Measurements from ENCODE around the gene PCLAF. TPM values are rescaled to one million over a fixed set of nuclear protein-coding genes. Genes with fewer than 3 reads are reported as not detected.
"Not testable (repeated sequence)": the region's sequence is repeated elsewhere in the genome, so short reads cannot be mapped to it uniquely, and the experiment has no call there.

The PCLAF gene
- total RNA-seq, 1 donor from 2014 or later: 65.5 TPM

DNA sequence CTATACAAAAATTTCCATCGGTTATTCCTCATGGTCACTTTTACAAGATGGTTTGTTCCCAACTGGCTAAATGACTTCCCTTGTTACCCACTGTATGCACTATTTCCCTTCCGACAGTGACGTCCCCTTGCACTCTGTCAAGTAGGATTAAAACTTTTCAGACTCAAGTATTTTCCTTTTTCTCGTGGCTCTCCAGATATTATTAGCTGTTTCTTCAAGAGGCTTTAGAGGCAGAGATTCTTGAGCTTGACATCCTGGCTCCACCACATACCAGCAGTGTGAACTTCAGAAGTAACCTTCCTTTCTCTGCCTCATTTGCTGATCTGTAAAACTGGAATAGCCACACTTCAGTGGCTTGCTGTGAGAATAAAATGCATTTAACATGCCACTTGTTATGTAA is 39.3 kb downstream of the PCLAF start:
- TF ChIP-seq, protein P1, sequence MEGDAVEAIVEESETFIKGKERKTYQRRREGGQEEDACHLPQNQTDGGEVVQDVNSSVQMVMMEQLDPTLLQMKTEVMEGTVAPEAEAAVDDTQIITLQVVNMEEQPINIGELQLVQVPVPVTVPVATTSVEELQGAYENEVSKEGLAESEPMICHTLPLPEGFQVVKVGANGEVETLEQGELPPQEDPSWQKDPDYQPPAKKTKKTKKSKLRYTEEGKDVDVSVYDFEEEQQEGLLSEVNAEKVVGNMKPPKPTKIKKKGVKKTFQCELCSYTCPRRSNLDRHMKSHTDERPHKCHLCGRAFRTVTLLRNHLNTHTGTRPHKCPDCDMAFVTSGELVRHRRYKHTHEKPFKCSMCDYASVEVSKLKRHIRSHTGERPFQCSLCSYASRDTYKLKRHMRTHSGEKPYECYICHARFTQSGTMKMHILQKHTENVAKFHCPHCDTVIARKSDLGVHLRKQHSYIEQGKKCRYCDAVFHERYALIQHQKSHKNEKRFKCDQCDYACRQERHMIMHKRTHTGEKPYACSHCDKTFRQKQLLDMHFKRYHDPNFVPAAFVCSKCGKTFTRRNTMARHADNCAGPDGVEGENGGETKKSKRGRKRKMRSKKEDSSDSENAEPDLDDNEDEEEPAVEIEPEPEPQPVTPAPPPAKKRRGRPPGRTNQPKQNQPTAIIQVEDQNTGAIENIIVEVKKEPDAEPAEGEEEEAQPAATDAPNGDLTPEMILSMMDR (conservative IDR thresholded peaks at IDR 0.05; ENCODE audit: low read depth, low read length): no peak
- no peak overlapping the region for H3K4me3 ChIP-seq (ENCODE audit: low read depth, low read length)
- no peak for DNase-seq (ENCODE audit: low read depth)

DNA sequence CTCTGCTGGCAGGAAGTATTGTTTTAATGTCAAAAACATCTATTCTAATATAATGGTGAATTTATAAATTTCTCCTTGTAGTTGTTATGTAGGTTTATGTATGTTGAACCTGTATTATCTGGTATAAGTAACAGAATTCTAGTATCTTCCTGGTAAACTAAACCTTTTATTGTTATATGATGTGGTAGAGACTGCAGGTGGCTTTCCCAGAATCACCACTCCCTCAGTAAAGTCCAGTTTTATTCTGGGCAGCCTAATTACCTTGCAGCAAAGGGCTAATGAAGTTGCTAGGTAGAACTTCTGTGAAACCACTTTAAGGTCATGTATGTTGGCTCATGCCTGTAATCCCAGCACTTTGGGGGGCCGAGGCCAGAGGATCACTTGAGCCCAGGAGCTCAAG is 40.9 kb downstream of the PCLAF start:
- DNase-seq (ENCODE audit: low read depth): no peak
- H3K4me3 ChIP-seq (ENCODE audit: low read depth, low read length): no peak overlapping the region
- TF ChIP-seq, protein P1 (conservative IDR thresholded peaks at IDR 0.05; ENCODE audit: low read depth, low read length): no peak

DNA sequence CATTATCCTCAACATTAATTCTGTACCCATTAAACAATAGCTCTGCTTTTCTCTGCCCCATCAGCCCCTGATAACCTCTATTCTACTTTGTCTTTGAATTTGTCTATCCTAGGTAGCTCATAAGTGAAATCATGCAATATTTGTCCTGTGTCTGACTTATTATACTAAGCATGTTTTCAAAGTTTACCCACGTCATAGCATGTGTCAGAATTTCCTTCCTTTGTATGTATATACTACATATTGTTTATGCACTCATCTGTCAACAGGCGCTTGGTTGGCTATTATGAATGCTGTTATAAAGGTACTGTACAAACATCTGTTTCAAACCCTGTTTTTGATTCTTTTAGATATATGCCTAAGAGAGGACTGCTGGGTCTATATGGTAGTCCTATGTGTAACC is 43.5 kb downstream of the PCLAF start:
- TF ChIP-seq, protein P1 (conservative IDR thresholded peaks at IDR 0.05; ENCODE audit: low read depth, low read length): no peak
- H3K4me3 ChIP-seq (ENCODE audit: low read depth, low read length): no peak overlapping the region
- DNase-seq (ENCODE audit: low read depth): no peak

DNA sequence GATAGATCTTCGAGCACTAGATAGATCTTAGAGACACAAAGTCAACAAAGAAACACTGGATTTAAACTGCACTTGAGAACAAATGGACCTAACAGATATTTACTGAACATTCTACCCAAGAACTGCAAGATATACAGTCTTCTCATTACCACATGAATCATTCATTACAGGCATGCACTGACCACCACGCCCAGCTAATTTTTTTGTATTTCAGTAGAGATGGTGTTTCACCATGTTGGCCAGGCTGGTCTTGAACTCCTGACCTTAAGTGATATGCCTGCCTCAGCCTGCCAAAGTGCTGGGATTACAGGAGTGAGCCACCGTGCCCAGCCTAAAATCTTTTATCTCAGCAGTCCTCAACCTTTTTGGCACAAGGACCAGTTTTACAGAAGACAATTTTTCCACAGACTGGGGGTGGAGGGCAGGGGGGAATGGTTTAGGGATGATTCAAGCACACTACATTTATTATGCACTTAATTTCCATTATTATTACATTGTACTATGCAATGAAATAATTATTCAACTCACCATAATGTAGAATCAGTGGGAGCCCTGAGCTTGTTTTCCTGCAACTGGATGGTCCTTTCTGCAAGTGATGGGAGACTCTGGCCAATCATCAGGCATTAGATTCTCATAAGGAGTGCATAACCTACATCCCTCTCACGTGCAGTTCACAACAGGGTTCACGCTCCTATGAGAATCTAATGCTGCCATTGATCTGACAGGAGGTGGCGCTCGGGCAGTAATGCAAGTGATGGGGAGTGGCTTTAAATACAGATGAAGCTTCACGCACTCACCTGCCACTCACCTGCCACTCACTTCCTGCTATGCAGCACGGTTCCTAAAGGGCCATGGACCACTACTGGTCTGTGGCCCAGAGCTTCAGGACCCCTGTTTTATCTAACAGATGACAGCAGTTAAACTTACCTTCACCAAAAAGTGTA is 47.0 kb downstream of the PCLAF start:
- no peak overlapping the region for H3K4me3 ChIP-seq (ENCODE audit: low read depth, low read length)
- DNase-seq (ENCODE audit: low read depth): no peak
- TF ChIP-seq, protein P1 (conservative IDR thresholded peaks at IDR 0.05; ENCODE audit: low read depth, low read length): no peak

DNA sequence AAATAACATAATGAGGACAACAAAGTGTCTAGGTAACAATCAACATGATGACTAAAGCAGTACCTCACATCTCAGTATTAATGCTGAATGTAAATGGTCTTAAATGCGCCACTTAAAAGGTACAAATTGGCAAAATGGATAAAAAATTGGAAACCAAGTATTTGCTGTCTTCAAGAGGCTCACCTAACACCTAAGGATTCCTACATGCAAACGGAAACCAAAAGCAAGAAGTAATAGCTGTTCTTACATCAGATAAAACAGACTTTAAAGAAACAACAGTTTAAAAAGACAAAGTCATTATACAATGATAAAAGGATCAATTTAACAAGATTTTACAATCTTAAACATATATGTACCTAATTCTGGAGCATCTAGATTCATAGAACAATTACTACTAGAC is 47.7 kb downstream of the PCLAF start:
- H3K4me3 ChIP-seq (ENCODE audit: low read depth, low read length): no peak overlapping the region
- DNase-seq (ENCODE audit: low read depth): no peak
- TF ChIP-seq, protein P1 (conservative IDR thresholded peaks at IDR 0.05; ENCODE audit: low read depth, low read length): no peak

DNA sequence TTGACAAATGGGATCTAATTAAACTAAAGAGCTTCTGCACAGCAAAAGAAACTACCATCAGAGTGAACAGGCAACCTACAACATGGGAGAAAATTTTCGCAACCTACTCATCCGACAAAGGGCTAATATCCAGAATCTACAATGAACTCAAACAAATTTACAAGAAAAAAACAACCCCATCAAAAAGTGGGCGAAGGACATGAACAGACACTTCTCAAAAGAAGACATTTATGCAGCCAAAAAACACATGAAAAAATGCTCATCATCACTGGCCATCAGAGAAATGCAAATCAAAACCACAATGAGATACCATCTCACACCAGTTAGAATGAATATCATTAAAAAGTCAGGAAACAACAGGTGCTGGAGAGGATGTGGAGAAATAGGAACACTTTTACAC is 49.6 kb downstream of the PCLAF start:
- H3K4me3 ChIP-seq (ENCODE audit: low read depth, low read length); DNase-seq (ENCODE audit: low read depth): not testable (repeated sequence)

DNA sequence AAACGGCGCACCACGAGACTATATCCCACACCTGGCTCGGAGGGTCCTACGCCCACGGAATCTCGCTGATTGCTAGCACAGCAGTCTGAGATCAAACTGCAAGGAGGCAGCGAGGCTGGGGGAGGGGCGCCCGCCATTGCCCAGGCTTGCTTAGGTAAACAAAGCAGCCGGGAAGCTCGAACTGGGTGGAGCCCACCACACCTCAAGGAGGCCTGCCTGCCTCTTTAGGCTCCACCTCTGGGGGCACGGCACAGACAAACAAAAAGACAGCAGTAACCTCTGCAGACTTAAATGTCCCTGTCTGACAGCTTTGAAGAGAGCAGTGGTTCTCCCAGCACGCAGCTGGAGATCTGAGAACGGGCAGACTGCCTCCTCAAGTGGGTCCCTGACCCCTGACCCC is 54.3 kb downstream of the PCLAF start:
- H3K4me3 ChIP-seq (ENCODE audit: low read depth, low read length); DNase-seq (ENCODE audit: low read depth): not testable (repeated sequence)

DNA sequence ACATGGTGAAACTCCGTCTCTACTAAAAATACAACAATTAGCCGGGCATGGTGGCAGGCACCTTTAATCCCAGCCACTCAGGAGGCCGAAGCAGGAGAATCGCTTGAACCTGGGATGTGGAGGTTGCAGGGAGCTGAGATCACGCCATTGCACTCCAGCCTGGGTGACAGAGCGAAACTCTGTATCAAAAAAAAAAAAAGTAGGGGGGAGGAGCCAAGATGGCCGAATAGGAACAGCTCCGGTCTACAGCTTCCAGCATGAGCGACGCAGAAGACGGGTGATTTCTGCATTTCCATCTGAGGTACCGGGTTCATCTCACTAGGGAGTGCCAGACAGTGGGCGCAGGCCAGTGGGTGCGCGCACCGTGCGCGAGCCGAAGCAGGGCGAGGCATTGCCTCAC is 54.8 kb downstream of the PCLAF start:
- H3K4me3 ChIP-seq (ENCODE audit: low read depth, low read length); DNase-seq (ENCODE audit: low read depth): not testable (repeated sequence)

Measured in epithelial cell of proximal tubule (primary cell).